NCI-H345 treated with DMSO at 0.1 percent for 48 hours (cell line): ENCODE data around the gene PPP6R3.
A peak's percentile ranks its signal among the peaks of the same experiment; 100 is the strongest.

ENCODE experiments used
- DNase-seq: peaks from one replicate; lab custom pipeline; 2025; ENCODE audit not compliant: unreplicated experiment; lab: John Stamatoyannopoulos, UW

Gene PPP6R3, protein sequence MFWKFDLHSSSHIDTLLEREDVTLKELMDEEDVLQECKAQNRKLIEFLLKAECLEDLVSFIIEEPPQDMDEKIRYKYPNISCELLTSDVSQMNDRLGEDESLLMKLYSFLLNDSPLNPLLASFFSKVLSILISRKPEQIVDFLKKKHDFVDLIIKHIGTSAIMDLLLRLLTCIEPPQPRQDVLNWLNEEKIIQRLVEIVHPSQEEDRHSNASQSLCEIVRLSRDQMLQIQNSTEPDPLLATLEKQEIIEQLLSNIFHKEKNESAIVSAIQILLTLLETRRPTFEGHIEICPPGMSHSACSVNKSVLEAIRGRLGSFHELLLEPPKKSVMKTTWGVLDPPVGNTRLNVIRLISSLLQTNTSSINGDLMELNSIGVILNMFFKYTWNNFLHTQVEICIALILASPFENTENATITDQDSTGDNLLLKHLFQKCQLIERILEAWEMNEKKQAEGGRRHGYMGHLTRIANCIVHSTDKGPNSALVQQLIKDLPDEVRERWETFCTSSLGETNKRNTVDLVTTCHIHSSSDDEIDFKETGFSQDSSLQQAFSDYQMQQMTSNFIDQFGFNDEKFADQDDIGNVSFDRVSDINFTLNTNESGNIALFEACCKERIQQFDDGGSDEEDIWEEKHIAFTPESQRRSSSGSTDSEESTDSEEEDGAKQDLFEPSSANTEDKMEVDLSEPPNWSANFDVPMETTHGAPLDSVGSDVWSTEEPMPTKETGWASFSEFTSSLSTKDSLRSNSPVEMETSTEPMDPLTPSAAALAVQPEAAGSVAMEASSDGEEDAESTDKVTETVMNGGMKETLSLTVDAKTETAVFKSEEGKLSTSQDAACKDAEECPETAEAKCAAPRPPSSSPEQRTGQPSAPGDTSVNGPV

DNA sequence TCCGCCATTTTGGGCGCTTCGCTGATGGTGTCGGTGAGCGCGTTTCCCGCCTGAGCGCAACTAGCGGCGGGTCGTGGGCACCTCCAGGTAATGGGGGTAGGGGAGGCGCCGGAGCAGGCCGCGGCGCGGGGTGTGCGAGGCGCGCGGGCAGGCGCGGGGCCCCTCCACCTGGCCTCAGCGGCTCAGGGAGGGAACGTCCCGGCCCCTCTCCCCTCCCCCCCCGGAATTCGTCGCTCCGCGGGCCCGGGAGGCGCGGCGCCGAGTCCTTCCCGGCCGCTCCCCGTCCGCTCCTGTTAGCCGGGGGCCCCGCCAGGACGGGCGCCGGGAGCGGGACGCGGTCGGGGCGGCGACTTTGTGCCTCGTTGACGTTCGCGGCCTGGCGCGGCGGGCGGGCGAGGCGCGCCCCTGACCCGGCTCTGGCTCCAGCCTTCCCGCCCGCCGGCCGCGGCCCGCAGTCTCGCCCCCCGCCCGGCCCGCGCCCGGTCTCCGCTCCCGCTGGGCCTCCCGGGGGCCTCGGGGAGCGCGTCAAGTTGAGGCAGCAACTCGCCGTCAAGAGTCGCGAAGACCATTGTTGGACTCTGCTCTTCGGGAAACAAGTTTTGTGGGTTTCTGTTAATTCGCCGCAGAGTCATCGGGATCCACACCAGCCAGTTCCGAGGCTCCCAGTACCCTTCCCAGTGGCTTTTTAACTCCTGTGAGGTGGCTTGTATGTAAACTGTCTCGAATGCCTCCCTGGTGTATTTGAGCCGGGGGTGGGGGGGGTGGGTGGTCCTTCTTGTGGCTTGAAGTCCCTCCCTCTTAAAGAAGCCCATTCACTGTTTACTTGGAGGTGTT, at the start of gene PPP6R3:
Gene PPP6R3, plus strand, starts transcription at position 12 of the 834 bp plus-strand sequence. CDS start 76,913 bp downstream, outside the sequence.
- no peak for DNase-seq

DNA sequence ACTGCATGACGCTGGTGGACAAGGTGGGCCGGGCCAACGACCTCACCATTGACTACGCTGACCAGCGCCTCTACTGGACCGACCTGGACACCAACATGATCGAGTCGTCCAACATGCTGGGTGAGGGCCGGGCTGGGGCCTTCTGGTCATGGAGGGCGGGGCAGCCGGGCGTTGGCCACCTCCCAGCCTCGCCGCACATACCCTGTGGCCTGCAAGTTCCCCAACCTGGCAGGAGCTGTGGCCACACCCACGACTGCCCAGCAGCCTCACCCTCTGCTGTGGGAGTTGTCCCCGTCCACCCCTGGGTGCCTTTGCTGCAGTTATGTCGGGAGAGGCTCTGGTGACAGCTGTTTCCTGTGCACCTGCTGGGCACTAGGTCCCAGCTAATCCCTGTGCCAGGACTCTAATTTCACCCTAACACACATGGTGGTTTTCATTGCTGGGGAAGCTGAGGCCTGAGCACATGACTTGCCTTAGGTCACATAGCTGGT, 49.0 kb upstream of the PPP6R3 start:
- DNase-seq = no peak

DNA sequence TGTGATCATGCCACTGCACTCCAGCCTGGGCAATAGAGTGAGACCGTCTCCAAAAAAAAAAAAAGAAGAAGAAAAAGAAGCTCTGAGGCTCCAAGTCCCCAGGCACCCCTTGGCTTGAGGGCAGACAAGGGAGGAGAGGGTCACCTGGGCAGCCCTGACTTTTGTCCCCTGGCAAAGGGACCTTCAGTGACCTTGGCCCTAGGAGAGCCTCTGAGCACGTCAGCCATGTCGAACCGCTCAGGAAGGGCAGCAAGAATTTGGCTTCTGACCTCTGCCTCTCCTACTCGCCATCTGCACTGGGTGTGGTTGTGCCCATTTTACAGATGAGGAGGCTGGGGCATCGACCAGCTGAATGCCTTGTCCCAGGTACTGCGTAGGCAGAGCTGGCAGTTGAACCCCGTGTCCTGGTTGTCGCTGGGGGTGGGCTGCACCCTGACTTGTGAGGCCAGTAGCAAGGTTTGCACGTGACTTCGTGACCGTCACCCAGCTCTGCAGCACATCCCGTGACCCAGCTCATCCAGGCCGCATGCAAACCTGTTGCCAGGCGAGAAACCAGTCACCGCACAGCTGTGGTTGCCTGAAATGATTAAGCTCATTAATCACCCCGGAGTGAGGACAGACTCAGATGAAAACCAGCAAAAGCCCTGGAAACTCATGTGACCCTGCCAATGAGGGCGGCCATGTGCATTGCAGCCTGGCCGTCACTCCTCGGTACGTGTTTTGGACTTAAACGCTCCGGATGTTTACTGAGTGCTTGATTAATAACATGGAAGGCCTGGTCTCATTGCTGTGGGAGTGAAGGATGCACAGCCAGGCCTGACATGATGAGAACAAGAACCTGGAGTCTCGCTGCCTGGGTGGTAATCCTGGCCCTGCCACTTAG, 47.7 kb upstream of the PPP6R3 start:
- no peak for DNase-seq

DNA sequence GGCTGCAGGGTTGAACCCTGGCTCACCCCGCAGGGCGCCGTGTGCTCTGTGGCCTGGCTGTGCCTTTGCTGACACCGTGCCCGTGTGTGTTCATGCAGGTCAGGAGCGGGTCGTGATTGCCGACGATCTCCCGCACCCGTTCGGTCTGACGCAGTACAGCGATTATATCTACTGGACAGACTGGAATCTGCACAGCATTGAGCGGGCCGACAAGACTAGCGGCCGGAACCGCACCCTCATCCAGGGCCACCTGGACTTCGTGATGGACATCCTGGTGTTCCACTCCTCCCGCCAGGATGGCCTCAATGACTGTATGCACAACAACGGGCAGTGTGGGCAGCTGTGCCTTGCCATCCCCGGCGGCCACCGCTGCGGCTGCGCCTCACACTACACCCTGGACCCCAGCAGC, 47.0 kb upstream of the PPP6R3 start:
- DNase-seq = no peak

DNA sequence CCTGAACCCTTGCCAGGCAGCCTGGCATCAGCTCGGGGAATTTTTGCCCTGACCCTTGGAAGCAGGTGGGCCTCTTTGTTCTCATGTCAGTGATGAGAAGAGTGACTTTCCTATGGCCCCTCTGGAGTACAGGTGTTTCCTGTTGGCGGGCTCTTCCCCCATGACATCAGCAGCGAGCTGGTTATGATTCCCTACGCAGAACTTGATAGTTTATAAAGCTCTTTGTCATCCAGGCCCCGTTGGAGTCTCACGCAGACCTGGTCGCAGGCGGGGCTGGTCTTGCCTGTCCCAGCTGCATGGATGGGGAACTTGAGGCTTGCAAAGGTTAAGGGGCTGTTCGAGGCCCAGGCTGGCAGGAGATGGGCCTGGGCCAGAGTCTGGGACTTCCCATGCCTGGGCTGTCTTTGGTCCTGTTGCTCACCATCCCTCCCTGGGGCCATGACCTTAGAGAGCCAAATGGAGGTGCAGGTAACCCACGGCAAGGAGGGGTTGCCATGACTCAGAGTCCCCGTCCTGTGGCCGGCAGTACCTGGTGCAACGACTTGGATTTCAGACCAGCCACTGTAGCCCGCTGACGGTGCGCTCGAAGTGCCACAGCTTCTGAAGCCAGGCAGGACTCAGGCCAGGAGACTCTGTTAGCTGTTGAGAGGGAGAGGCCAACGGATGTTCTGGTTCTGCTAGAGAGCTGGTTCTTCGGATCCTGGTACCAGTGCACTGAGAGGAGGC, 45.9 kb upstream of the PPP6R3 start:
- DNase-seq = no peak

DNA sequence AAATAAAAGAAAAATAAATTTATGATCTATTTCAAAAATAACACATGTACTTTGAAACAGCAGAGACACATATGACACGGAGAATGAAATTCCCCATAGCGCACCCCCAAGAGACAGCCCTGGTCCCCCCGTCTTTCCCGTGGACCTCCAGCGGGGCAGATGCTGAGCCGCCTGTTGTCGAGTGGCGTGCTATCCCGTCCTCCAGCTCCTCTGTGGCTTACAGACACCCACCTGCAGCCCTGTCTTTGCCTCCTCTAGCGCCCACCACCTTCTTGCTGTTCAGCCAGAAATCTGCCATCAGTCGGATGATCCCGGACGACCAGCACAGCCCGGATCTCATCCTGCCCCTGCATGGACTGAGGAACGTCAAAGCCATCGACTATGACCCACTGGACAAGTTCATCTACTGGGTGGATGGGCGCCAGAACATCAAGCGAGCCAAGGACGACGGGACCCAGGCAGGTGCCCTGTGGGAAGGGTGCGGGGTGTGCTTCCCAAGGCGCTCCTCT, 44.4 kb upstream of the PPP6R3 start:
- no peak for DNase-seq

DNA sequence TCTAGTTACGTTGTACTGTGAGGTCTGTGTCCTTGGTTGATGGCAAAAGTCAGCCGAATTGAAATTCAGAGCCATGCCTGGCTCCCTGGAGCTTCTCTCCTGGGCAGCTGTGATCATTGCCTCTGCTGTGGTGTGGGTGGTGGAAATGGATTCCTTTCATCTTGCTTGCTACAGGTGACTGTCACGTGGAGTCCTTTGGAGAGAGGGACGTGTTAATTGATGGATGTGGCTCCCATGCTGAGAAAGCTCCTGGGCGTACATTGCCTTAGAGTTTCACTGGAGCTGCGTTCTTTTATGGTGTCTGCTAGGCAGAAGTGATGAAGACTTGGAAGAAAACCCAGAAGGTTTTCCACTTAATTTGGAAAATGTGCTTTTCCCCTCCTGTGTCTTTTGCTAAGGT, 41.9 kb upstream of the PPP6R3 start:
- DNase-seq = peak; percentile 32

DNA sequence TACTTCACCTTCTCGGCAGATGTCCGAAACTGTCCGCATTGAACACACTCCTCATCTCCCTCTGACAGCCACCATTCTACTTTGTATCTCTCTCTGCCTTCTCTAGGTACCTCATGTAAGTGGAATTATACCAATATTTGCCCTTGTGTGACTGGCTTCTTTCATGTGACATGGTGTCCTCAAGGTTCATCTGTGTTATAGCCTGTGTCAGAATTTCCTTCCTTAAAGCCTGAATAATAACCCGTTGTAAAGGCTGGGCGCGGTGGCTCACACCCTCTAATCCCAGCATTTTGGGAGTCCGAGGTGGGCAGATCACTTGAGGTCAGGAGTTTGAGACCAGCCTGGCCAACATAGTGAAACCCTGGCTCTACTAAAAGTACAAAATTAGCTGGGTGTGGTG, 40.4 kb upstream of the PPP6R3 start:
- DNase-seq = no peak

DNA sequence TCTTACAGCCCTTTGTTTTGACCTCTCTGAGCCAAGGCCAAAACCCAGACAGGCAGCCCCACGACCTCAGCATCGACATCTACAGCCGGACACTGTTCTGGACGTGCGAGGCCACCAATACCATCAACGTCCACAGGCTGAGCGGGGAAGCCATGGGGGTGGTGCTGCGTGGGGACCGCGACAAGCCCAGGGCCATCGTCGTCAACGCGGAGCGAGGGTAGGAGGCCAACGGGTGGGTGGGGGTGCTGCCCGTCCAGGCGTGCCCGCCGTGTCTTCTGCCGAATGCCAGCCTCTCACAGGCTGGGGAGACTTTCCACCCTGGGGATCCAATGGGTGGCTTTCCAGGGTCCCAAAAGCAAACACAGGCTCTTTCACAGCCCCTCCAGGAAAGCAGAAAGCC, 37.1 kb upstream of the PPP6R3 start:
- no peak for DNase-seq

DNA sequence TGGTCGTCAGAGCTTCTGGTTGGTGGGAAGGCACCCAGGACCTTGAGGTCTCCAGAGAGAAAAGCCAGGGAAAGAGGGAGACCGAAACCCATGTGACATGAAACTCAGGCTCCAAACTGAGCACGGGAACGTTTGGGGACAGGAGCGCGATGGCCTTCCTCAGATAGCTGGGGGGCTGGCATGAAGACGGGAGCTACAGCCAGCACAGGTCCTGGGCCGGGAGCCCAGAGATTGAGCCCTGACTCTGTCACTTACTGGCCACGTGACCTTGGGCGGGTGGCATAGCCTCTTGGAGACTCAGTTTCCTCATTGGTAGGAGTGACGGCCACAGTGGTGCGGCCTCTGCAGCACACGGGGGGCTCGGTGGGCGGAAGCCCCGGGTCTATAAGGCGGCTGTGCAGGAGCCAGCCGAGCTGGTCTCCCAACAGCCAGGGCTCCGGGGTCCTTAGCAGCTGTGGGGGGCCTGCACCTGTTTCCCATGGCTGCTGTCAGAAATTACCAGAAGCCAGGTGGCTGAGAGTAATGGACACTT, 36.4 kb upstream of the PPP6R3 start:
- no peak for DNase-seq

DNA sequence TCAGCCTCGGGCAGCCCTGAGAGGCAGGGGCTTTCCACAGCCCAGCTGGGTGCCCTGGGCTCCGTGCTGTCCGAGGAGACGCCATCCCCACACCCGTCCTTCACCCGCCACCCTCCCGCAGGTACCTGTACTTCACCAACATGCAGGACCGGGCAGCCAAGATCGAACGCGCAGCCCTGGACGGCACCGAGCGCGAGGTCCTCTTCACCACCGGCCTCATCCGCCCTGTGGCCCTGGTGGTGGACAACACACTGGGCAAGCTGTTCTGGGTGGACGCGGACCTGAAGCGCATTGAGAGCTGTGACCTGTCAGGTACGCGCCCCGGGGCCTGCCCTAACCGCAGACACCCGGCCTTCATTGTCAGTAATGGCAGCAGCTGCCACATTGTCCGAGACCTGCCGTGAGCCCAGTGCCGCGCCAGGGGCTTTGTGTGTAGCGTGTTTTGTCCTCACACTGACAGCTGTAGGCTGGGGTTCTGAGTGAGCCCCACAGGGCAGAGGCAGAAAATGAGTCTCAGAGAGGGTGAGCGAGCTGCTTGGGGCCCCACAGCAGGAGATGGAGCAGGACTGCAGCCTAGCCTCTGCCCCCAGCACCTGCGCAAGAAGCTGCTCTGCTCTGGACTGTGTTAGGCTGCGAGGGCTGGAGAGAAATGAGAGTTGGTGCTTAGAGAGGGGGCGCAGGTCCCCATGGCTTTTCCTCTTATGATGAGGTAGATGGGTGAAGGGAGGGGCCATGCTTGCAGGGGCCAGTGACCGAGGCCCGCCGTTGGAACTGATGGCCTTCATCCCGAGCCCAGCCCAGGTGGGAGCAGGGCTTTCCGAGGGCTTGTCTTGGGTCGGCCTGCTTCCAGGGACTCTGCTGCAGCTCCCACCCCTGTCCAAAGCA, 35.3 kb upstream of the PPP6R3 start:
- DNase-seq = no peak

DNA sequence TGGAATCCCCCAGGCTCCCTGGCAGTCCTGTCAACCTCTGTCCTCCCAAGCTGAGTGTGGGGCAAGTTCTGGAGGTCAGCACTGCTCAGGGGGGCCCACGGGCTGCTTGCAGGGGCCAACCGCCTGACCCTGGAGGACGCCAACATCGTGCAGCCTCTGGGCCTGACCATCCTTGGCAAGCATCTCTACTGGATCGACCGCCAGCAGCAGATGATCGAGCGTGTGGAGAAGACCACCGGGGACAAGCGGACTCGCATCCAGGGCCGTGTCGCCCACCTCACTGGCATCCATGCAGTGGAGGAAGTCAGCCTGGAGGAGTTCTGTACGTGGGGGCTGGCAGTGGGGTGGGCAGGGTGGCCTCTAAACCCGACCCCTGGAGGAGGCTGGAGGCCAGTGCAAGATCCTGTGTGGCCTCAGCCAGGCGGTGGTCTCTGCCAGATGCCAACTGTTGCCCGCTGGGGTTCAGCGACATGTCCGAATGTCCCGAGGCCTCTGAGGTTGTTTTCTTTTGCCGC, 34.6 kb upstream of the PPP6R3 start:
- DNase-seq = no peak

DNA sequence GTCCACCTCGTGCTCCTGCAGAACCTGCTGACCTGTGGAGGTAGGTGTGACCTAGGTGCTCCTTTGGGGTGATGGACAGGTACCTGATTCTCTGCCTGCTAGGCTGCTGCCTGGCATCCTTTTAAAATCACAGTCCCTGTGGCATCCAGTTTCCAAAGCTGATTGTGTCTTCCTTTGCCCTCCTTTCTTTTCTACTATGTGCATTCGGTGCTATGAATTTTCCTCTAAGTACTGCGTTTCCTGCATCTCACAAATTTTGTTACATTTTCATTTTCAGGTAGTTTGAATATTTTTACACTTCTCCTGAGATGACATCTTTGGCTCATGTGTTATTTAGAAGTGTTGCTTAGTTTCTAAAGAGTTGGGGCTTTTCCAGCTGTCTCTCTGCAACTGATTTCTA, 30.9 kb upstream of the PPP6R3 start:
- no peak for DNase-seq

DNA sequence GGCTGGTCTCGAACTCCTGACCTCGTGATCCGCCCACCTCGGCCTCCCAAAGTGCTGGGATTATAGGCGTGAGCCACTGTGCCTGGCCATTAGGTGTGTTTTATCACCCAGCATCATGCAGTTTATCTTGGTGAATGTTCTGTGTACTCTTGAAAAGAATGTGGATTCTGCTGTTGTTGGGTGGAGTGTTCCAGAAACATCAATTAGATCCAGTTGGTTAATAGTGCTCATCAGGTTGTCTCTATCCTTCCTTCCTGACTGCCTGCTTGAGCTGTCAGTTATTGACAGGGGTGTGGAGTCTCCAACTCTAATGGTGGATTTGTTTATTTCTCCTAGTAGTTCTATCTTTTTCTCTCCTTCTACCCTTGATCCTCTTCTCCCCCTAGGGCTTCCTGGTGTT, 30.2 kb upstream of the PPP6R3 start:
- no peak for DNase-seq

DNA sequence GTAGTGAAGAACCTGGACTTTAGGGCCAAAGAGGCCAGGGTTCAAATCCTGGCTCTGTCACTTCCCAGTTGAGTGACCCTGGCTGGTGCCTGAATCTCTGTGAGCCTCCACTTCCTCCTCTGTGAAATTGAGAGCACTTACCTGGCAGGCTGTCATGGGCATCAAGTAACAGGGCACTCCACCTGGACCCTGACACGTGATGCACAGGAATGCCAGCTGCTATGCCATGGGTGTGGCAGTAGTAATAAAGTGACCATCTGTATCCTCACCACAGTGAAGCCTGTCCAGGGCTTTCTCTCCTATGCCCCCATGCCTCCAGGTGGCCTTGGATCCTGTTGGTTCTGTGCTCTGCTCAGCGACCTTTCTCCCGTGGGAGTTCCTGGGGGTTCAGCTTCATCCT, 29.8 kb upstream of the PPP6R3 start:
- DNase-seq = no peak

DNA sequence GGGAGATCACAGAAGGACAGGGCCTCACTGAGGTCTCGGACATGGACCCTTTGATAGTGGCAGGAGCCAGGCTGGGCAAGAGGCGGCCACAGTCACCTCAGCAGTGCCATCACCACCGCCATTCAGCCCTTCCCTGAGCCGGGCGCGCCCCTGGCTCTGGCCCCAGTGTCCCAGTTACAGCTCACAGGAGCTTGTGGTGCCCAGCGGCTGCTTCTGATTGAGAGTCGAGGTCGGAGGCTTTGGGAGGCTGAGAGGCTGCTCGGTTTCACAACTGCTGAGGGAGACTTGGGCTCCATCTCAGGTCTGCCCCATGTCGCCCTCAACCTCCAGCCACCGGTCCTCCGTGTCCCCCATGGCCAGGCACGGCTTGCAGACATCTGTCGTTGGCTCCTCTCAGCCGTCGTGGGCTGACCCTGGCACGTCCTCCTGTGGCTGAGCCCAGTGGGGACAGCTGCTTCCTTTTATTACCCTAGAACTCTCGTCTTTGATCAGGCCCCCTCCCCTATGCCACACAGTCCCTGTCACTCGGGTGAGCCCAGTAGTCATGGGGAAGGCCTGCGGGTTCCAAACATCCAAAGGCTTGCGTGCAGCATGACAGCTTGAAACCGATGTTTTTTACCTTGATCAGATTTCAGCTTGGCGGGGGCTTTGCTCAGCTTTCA, 28.4 kb upstream of the PPP6R3 start:
- DNase-seq = no peak

DNA sequence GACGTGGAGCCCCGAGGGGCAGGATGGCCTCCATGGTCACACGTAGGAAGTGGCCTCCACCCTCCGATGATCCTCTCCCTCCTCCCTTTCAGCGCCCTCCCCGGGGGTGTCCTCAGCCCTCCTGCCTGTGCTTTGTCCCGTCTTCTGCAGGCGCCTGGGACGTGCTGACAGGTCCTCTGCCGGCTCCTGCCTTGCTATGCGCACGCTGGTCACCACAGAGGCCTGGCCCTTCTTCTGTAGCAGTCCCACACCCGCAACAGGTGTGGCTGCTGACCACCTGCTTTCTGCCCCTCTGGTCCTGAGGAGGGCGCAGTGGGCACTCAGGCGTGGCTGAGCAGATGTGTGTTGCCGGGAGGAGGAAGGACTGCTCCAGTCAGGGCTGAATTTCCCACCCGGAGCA, 27.7 kb upstream of the PPP6R3 start:
- no peak for DNase-seq
